ENCODE data around the gene VPS37B. TPM values are rescaled to one million over a fixed set of nuclear protein-coding genes. Genes with fewer than 3 reads are reported as not detected.
A peak's percentile ranks its signal among the peaks of the same experiment; 100 is the strongest.

The VPS37B gene
- total RNA-seq, 2 experiments from 2014 or later: 97.7 to 104 TPM

- Mint-ChIP-seq H3K36me3 (ENCODE audit: low read depth) (peaks cover 54% of the 10 kb centered on the region), H3K4me1 (ENCODE audit: low read depth) (peaks cover 60% of the 10 kb centered on the region), H3K27ac (peak overlapping the region; percentile 61), H3K27me3 (no peaks in the 10 kb centered on the region), H3K9me3 (no peaks in the 10 kb centered on the region), H3K4me3 (peak overlapping the region; percentile 86)
- ATAC-seq (ENCODE audit: poor library complexity) (no peak), DNase-seq (peak in 2 of 14 experiments; percentile 11 to 25)
- H3K36me3 ChIP-seq (ENCODE audit: insufficient read depth, low read length): peaks cover 45% of the 10 kb centered on the region
- H3K4me3 ChIP-seq (ENCODE audit: low read length): peak overlapping the region; percentile 51
- no peaks in the 10 kb centered on the region for H3K27me3 ChIP-seq (ENCODE audit: control insufficient read depth in 1 of 2, insufficient read depth in 2 of 2, low read length in 2 of 2)
- H3K27ac ChIP-seq (ENCODE audit: low read depth in 1 of 2, low read length in 2 of 2): peak overlapping the region; percentile 18 to 74
- POLR2A ChIA-PET: interaction anchor here (0.6 to 5.6 kb wide), 12 partner anchors 10 to 731 kb away, joined by 3 to 81 read pairs (median 6); partner anchors contain the start of genes HIP1R and VPS37B
- peaks cover 59% of the 10 kb centered on the region for H3K4me1 ChIP-seq (ENCODE audit: insufficient read depth, low read length)
- CTCF ChIA-PET: interaction anchor here (0.9 to 1.1 kb wide), 2 partner anchors 18 to 81 kb away, joined by 3 to 4 read pairs; no protein-coding TSS in a partner anchor
- H3K9me3 ChIP-seq (ENCODE audit: control insufficient read depth in 1 of 2, insufficient read depth in 1 of 2, low read length in 2 of 2): no peaks in the 10 kb centered on the region
- intact Hi-C loops (cut with DNase I, micrococcal nuclease): loop anchor here in 1 of 2 experiments (5.0 kb wide), 1 partner anchor 366 kb away; no protein-coding TSS in a partner anchor
- TF ChIP-seq, protein P1, sequence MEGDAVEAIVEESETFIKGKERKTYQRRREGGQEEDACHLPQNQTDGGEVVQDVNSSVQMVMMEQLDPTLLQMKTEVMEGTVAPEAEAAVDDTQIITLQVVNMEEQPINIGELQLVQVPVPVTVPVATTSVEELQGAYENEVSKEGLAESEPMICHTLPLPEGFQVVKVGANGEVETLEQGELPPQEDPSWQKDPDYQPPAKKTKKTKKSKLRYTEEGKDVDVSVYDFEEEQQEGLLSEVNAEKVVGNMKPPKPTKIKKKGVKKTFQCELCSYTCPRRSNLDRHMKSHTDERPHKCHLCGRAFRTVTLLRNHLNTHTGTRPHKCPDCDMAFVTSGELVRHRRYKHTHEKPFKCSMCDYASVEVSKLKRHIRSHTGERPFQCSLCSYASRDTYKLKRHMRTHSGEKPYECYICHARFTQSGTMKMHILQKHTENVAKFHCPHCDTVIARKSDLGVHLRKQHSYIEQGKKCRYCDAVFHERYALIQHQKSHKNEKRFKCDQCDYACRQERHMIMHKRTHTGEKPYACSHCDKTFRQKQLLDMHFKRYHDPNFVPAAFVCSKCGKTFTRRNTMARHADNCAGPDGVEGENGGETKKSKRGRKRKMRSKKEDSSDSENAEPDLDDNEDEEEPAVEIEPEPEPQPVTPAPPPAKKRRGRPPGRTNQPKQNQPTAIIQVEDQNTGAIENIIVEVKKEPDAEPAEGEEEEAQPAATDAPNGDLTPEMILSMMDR (IDR thresholded peaks at IDR 0.05): no peak
Observed at GRCh38 chr12:122870867-122871664, 24.9 kb downstream of the VPS37B start.

DNA sequence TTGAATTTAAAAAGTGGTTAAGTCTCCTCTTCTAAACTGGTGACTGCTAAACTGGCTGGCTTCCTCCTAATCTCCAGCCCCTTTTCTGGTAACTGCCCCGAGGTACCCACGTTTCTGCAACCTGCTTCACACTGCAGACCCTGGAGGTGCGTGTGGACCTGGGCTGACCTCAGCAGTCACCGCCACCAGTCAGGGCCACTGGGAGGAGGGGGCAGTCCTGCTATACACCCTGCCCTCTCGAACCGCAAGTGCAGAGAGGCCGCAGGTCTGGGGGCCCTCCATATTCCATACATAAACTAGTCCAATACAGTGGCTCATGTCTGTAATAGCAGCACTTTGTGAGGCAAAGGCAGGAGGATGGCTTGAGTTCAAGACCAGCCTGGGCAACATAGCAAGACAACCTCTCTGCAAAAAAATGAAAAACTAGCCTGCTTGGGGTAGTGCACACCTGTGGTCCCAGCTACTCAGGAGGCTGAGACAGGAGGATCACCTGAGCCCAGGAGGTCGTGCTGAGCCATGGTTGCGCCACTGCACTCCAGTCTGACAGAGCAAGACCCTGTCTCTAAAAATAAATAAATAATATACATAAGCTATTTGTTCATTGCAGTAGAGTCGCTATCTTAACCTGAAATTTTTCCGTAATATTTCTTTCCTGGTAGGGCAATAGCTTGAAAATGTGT lies 25.6 kb downstream of the VPS37B start:
- TF ChIP-seq, protein P1 (IDR thresholded peaks at IDR 0.05): no peak
- intact Hi-C loops (cut with DNase I, micrococcal nuclease): loop anchor here in 1 of 2 experiments (5.0 kb wide), 1 partner anchor 367 kb away; no protein-coding TSS in a partner anchor
- ChIA-PET POLR2A (interaction anchor here (0.7 to 5.6 kb wide), 9 partner anchors 10 to 416 kb away, joined by 3 to 81 read pairs (median 5); partner anchors contain the start of genes MTRFR and VPS37B), CTCF (interaction anchor here (1.5 kb wide), 1 partner anchor 28 kb away, joined by 3 read pairs; no protein-coding TSS in a partner anchor)
- no peaks in the 10 kb centered on the region for H3K27me3 Mint-ChIP-seq
- no peaks in the 10 kb centered on the region for H3K9me3 ChIP-seq (ENCODE audit: control insufficient read depth in 1 of 2, insufficient read depth in 1 of 2, low read length in 2 of 2)
- ATAC-seq (ENCODE audit: poor library complexity) (no peak), DNase-seq (peak in 1 of 14 experiments; percentile 31)
- H3K27me3 ChIP-seq (ENCODE audit: control insufficient read depth in 1 of 2, insufficient read depth in 2 of 2, low read length in 2 of 2): no peaks in the 10 kb centered on the region
- H3K36me3 Mint-ChIP-seq (ENCODE audit: low read depth): peaks cover 61% of the 10 kb centered on the region
- H3K27ac Mint-ChIP-seq: peak overlapping the region; percentile 36
- H3K27ac ChIP-seq (ENCODE audit: low read depth in 1 of 2, low read length in 2 of 2): no peak overlapping the region
- peaks cover 53% of the 10 kb centered on the region for H3K4me1 Mint-ChIP-seq (ENCODE audit: low read depth)
- peaks cover 53% of the 10 kb centered on the region for H3K36me3 ChIP-seq (ENCODE audit: insufficient read depth, low read length)
- H3K9me3 Mint-ChIP-seq: no peaks in the 10 kb centered on the region
- peak overlapping the region; percentile 23 for H3K4me3 Mint-ChIP-seq
- H3K4me1 ChIP-seq (ENCODE audit: insufficient read depth, low read length): peaks cover 53% of the 10 kb centered on the region
- no peak overlapping the region for H3K4me3 ChIP-seq (ENCODE audit: low read length)

GRCh38 chr12:122869207-122869973 lies 26.5 kb downstream of the VPS37B start:
- H3K4me1 Mint-ChIP-seq (ENCODE audit: low read depth): peaks cover 47% of the 10 kb centered on the region
- intact Hi-C loops (cut with DNase I, micrococcal nuclease): loop anchor here in 1 of 2 experiments (5.0 kb wide), 1 partner anchor 33 kb away; no protein-coding TSS in a partner anchor
- no peak overlapping the region for H3K27ac ChIP-seq (ENCODE audit: low read depth in 1 of 2, low read length in 2 of 2)
- peaks cover 53% of the 10 kb centered on the region for H3K36me3 ChIP-seq (ENCODE audit: insufficient read depth, low read length)
- H3K9me3 Mint-ChIP-seq: no peaks in the 10 kb centered on the region
- ChIA-PET CTCF (interaction anchor here (1.5 kb wide), 1 partner anchor 29 kb away, joined by 3 read pairs; no protein-coding TSS in a partner anchor), POLR2A (interaction anchor here (0.7 to 5.6 kb wide), 5 partner anchors 20 to 415 kb away, joined by 3 to 81 read pairs (median 5); partner anchors contain the start of genes MTRFR and VPS37B)
- no peak for DNase-seq
- H3K36me3 Mint-ChIP-seq (ENCODE audit: low read depth): peaks cover 70% of the 10 kb centered on the region
- TF ChIP-seq, protein P1 (IDR thresholded peaks at IDR 0.05): no peak
- H3K27me3 ChIP-seq (ENCODE audit: control insufficient read depth in 1 of 2, insufficient read depth in 2 of 2, low read length in 2 of 2): no peaks in the 10 kb centered on the region
- no peak for ATAC-seq (ENCODE audit: poor library complexity)
- peak overlapping the region; percentile 47 for H3K27ac Mint-ChIP-seq
- H3K27me3 Mint-ChIP-seq: no peaks in the 10 kb centered on the region
- no peaks in the 10 kb centered on the region for H3K9me3 ChIP-seq (ENCODE audit: control insufficient read depth in 1 of 2, insufficient read depth in 1 of 2, low read length in 2 of 2)
- H3K4me3 Mint-ChIP-seq: peak overlapping the region; percentile 6
- peaks cover 44% of the 10 kb centered on the region for H3K4me1 ChIP-seq (ENCODE audit: insufficient read depth, low read length)
- H3K4me3 ChIP-seq (ENCODE audit: low read length): no peak overlapping the region

All from CD4-positive, alpha-beta T cell (primary cell).